Bone marrow (tissue), 2 donors: ENCODE measurements around the gene SOX2.

ENCODE experiments used
- DNase-seq, 2 donors: peaks; one replicate each; lab custom pipeline; 2025; lab: John Stamatoyannopoulos, UW

The SOX2 gene

GRCh38 chr3:181704421-181705085 is 7.2 kb upstream of the SOX2 start:
- no peak for DNase-seq

GRCh38 chr3:181705086-181705480 is 6.6 kb upstream of the SOX2 start:
- no peak for DNase-seq

DNA sequence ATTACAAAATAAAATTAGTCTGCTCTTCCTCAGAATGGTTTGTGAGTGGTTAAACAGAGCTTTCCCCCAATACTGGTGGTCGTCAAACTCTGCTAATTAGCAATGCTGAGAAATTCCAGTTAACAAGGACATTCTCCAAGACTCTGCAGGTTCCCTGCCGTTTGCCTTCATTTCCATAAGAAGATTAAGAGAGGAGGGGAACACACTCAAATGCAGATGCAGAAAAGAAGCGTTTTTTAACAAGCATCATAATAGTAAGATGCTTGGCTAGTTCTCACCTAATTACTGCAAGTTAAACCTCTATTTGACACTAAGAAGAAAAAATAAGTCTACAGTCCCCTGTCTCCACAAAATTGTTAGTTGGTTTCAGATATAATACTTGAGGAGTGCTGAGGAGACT is 3.7 kb upstream of the SOX2 start:
- DNase-seq = no peak

DNA sequence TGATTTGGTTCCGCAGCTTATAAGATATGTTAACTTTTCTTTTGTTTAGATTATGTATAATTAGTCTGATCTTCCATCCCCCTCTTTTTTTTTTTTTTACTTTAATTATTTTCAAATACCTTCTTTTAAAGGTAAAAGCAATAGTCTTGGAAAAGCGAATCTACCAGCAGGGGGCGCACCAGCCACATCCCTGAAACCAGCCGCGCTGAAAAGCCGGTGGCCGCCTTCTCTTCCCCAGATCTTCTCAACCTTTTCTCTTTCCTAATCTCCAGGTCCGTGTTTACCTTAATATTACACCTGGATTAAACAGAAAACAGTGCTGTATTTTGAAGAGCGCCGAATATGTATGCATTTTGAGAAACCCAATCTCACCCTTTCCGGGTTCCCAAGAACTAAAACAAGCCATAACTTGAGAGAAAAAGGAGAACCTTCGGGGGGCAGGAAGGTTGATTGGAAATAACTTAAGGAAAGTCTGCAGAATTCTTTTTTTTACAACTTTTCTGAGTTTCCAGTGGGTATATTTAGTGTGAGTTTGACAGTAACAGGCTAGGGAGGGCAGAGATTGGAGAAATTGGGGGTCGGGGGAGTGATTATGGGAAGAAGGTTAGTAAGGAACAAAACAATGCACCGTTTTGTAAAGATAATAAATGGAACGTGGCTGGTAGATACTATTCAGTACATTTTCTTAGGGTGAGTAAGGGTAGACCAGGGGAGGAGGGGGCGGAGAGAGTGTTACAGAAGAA is 2.0 kb upstream of the SOX2 start:
- peak in 1 of 2 donors; percentile 49 for DNase-seq

- no peak for DNase-seq
Measured at GRCh38 chr3:181710345-181711291, 1.1 kb upstream of the SOX2 start.

DNA sequence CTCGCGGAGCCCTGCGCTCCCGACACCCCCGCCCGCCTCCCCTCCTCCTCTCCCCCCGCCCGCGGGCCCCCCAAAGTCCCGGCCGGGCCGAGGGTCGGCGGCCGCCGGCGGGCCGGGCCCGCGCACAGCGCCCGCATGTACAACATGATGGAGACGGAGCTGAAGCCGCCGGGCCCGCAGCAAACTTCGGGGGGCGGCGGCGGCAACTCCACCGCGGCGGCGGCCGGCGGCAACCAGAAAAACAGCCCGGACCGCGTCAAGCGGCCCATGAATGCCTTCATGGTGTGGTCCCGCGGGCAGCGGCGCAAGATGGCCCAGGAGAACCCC is 464 bp downstream of the SOX2 start:
- no peak for DNase-seq

GRCh38 chr3:181712553-181713279 is 991 bp downstream of the SOX2 start:
- no peak for DNase-seq

- DNase-seq = no peak
Measured at GRCh38 chr3:181713280-181713647, 1.5 kb downstream of the SOX2 start.

DNA sequence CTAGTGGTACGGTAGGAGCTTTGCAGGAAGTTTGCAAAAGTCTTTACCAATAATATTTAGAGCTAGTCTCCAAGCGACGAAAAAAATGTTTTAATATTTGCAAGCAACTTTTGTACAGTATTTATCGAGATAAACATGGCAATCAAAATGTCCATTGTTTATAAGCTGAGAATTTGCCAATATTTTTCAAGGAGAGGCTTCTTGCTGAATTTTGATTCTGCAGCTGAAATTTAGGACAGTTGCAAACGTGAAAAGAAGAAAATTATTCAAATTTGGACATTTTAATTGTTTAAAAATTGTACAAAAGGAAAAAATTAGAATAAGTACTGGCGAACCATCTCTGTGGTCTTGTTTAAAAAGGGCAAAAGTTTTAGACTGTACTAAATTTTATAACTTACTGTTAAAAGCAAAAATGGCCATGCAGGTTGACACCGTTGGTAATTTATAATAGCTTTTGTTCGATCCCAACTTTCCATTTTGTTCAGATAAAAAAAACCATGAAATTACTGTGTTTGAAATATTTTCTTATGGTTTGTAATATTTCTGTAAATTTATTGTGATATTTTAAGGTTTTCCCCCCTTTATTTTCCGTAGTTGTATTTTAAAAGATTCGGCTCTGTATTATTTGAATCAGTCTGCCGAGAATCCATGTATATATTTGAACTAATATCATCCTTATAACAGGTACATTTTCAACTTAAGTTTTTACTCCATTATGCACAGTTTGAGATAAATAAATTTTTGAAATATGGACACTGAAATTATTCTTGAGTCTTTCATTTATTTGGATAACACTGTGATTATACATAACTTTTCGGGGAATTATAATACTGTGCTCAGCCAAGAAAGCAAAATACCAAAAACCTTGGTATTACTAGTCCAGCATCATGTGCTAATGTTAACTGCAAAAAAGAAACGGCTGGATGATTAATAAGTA is 2.2 kb downstream of the SOX2 start:
- no peak for DNase-seq

- DNase-seq = no peak
Measured at GRCh38 chr3:181715571-181716340, 4.0 kb downstream of the SOX2 start.

GRCh38 chr3:181716966-181717365 is 5.2 kb downstream of the SOX2 start:
- DNase-seq = no peak

DNA sequence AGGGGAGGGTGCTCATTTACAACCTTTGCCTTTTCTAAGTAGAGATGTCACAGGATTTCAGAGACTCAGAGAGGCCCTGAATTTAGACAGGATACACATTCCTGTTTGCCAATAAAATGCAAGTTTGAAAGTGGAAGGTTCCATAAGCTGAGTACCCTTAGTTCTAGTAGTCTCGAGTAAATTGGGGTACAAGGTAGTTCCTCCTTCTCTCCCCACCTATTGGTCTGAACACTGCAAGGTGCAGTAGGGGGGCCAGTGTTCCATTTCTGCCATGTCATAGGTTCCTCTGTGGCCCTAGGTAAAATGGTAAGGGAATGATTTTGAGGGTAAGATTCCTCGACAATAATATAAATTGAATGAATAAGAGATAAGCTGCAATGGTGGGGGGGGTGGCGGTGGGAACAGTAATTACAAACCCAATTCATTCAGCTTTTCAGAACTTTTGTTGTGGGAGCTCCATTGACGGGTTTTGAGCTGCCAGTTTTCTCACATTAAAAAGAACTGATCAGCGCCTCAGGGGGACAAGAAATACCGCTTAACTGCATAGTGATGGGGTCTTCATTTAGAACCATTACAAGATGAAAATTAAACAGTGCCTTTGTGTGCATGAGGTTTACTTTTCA is 5.9 kb downstream of the SOX2 start:
- DNase-seq = no peak

DNA sequence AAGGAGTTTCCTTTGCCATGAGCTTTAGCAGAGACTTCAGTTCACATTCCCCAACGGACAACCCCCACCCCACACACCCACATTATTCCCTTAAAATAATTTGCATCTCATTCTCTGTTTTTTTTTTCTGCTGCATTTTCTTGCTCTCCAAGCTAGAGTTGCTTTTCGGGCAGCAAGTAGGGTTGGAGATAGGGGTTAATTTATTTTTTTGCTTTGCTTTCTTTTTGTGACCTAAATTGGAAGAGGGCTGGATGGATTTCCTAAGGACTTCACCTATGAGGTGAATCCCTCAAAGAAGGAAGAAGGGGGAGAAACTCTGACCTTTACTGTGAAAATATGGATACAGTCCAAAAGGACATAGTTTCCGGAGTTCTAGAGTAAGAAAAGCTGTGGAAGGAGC is 6.6 kb downstream of the SOX2 start:
- DNase-seq = no peak

GRCh38 chr3:181718987-181719911 is 7.5 kb downstream of the SOX2 start:
- no peak for DNase-seq

DNA sequence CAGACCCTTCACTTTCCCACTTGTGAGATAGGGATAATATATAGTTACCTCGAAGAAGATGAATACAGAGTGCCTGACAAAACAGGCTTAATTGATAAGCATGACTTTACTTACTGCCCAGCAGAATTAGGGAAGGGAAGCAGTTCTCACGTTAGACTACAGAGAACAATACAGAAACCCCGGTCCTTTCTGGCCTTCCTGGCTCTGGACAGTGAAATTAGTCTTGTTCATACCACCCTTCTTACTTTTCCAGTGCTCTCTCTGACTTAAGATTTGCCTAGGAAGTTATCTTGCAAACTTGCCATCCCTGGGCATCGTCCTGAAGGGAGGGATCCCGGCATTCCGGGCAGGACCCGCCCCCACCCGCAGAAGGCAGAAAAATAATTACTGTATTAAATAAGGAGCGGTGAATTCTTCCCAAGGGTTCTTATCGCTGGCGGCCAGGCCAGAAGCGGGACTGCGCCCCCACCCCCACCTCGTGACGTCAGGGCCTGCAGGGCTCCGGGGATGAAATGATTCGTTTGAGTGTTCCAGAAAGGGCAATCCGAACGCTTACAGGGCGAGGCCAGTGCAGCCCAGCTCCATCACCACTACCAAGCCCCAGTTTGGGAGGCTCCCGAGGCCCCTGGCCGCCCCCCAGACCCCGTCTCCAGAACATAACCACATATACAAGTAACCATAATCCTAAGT is 8.4 kb downstream of the SOX2 start:
- no peak for DNase-seq

GRCh38 chr3:181721046-181721875 is 9.5 kb downstream of the SOX2 start:
- DNase-seq = no peak

DNA sequence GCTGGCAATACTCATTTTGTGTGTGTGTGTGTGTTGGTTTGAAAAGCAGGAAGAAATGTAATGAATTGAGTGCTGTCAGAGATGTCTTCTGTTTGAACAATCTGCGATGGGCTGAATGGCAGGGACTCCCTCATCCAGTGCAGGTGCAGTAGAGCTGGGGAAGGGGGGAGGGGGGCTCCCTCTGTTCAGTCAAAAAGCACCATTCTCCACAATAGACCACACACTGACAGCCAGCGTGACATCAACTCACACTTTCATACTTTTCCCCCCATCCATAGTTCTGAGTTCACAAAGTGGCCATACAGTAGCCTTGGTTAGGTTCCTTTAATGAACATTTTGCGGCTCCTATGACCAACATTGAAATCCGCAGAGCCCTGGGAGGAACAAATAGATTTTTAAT is 10.4 kb downstream of the SOX2 start:
- no peak for DNase-seq
